B cell (primary cell): ENCODE data around the gene GUCY2D. TPM values are rescaled to one million over a fixed set of nuclear protein-coding genes. Genes with fewer than 3 reads are reported as not detected.

Experiments
- ATAC-seq: fragments of 200-7000 bp; cut with Tn5 transposase; one replicate; pipeline ENCODE4 v1.10.0; 2021; ENCODE audit warnings: low read depth, mild to moderate bottlenecking, moderate number of reproducible peaks, moderate library complexity
- CTCF ChIA-PET: fragments of 350-600 bp; sonication (Branson Sonifier 250); formaldehyde crosslinking; loops from one replicate; lab custom pipeline; 2021; ENCODE audit warnings: antibody characterized with exemption, inconsistent platforms; lab: Charles Lee
- POLR2A ChIA-PET: fragments of 350-600 bp; sonication (Branson Sonifier 250); formaldehyde crosslinking; loops from one replicate; lab custom pipeline; 2021; ENCODE audit warnings: antibody characterized with exemption; lab: Charles Lee
- DNase-seq: peaks from one replicate; pipeline ENCODE4 v3.0.0; 2013
- H2AFZ ChIP-seq: 2 replicates; pipeline ENCODE4 v1.6.1; 2012; ENCODE audit warnings: mild to moderate bottlenecking, low read depth, low read length; ENCODE audit not compliant: insufficient read depth, poor library complexity, severe bottlenecking
- H3K27ac ChIP-seq, 2 donors: 1 replicate in 1 of 2; 2 replicates in 1 of 2; pipeline ENCODE4 v1.5.1; 2012 to 2013; ENCODE audit warnings: low read length in 2 of 2, mild to moderate bottlenecking in 2 of 2, moderate library complexity in 1 of 2
- H3K27me3 ChIP-seq, 4 experiments: fragments of 200-600 bp in 1 of 4; sonication (generic) in 1 of 4; replicated peaks in 1 of 4; 1 replicate in 2 of 4; 2 replicates in 2 of 4; pipeline versions ENCODE4 v1.6.1 to v1.7.0; 2013 to 2016; ENCODE audit warnings: low read length in 3 of 4, mild to moderate bottlenecking in 2 of 4, mixed read lengths in 1 of 4, moderate library complexity in 1 of 4; ENCODE audit not compliant: insufficient read depth in 4 of 4, control insufficient read depth in 3 of 4; ENCODE audit errors: control extremely low read depth in 1 of 4
- H3K36me3 ChIP-seq, 2 experiments: replicated peaks in 1 of 2; 1 replicate in 1 of 2; 2 replicates in 1 of 2; pipeline versions ENCODE4 v1.6.1 to v1.7.1; 2013; ENCODE audit warnings: low read length in 1 of 2; ENCODE audit not compliant: insufficient read depth in 2 of 2, control insufficient read depth in 1 of 2; ENCODE audit errors: control extremely low read depth in 1 of 2, extremely low read depth in 1 of 2
- H3K4me1 ChIP-seq, 2 donors: fragments of 200-600 bp in 1 of 2; sonication (generic) in 1 of 2; 1 replicate in 1 of 2; 2 replicates in 1 of 2; pipeline versions ENCODE4 v1.5.1 to v1.6.1; 2013 to 2017; ENCODE audit warnings: low read length in 2 of 2; ENCODE audit not compliant: control insufficient read depth in 2 of 2, insufficient read depth in 2 of 2
- H3K4me2 ChIP-seq: replicated peaks from 2 replicates; pipeline ENCODE3; 2012; ENCODE audit warnings: mild to moderate bottlenecking, low read depth, low read length; ENCODE audit not compliant: poor library complexity, severe bottlenecking
- H3K4me3 ChIP-seq, 5 experiments: fragments of 200-600 bp in 1 of 5; sonication (generic) in 1 of 5; 1 replicate in 3 of 5; 2 replicates in 2 of 5; pipeline versions ENCODE4 v1.5.1 to v1.7.0; 2011 to 2016; ENCODE audit warnings: low read length in 4 of 5, mild to moderate bottlenecking in 4 of 5, low read depth in 2 of 5, control low read depth in 1 of 5, moderate library complexity in 1 of 5; ENCODE audit not compliant: insufficient read depth in 1 of 5; ENCODE audit errors: control extremely low read depth in 1 of 5, extremely low read depth in 1 of 5
- H3K79me2 ChIP-seq: fragments of 200-600 bp; sonication (generic); one replicate; pipeline ENCODE4 v1.6.0; 2016; ENCODE audit warnings: low read length; ENCODE audit not compliant: control insufficient read depth, insufficient read depth
- H3K9ac ChIP-seq: fragments of 200-600 bp; sonication (generic); 2 replicates; pipeline ENCODE4 v1.6.1; 2017; ENCODE audit warnings: mild to moderate bottlenecking, low read length, moderate library complexity
- H3K9me3 ChIP-seq, 3 donors: one replicate each; pipeline versions ENCODE4 v1.6.1 to v1.7.1; 2013; ENCODE audit warnings: low read length in 2 of 3; ENCODE audit not compliant: control insufficient read depth in 2 of 3, insufficient read depth in 1 of 3; ENCODE audit errors: control extremely low read depth in 1 of 3
- H4K20me1 ChIP-seq: 2 replicates; pipeline ENCODE4 v1.6.0; 2012; ENCODE audit warnings: mild to moderate bottlenecking, low read length; ENCODE audit not compliant: insufficient read depth, control insufficient read depth, poor library complexity, severe bottlenecking
- H3K27ac Mint-ChIP-seq: one replicate; pipeline ENCODE4 v1.8.0; 2021; ENCODE audit warnings: mixed read lengths
- H3K27me3 Mint-ChIP-seq: one replicate; pipeline ENCODE4 v1.8.0; 2021; ENCODE audit warnings: mixed read lengths
- H3K4me1 Mint-ChIP-seq: one replicate; pipeline ENCODE4 v1.8.0; 2021; ENCODE audit warnings: mixed read lengths
- H3K4me3 Mint-ChIP-seq: one replicate; pipeline ENCODE4 v1.8.0; 2021; ENCODE audit warnings: mixed read lengths
- H3K9me3 Mint-ChIP-seq: one replicate; pipeline ENCODE4 v1.8.0; 2022; ENCODE audit warnings: mixed read lengths; ENCODE audit not compliant: insufficient read depth
- EZH2 ChIP-seq: IDR thresholded peaks from 2 replicates; pipeline ENCODE4 v1.6.1; 2012; ENCODE audit warnings: borderline replicate concordance, low read depth, mild to moderate bottlenecking, moderate library complexity, low read length; ENCODE audit not compliant: insufficient read depth, poor library complexity, severe bottlenecking
- WGBS: methylation state at CpG from one replicate; pipeline ENCODE4 v1.1.5; 2013; ENCODE audit warnings: missing lambda C conversion rate; ENCODE audit not compliant: insufficient coverage; 5-methylcytosine and 5-hydroxymethylcytosine counted together
- intact Hi-C: fragments of 100-400 bp; cut with micrococcal nuclease; formaldehyde crosslinking; loops from one replicate; pipeline ENCODE4 v1.10.0; 2022
- polyA plus RNA-seq: library from polyadenylated mRNA; depleted of rRNA; stranded (reverse); fragments of >200 nt; gene quantifications from 2 replicates; pipeline ENCODE4 v1.2.3, GENCODE V29; 2012
- total RNA-seq, 2 donors: library from RNA; stranded (reverse); fragments of 120-200 nt in 1 of 2; gene quantifications; 1 replicate in 1 of 2; 2 replicates in 1 of 2; pipeline versions ENCODE4 v1.2.3 to v1.2.4, GENCODE V29; 2013 to 2022
- TF ChIP-seq, protein P1 (sequence below): fragments of 200-600 bp; IDR thresholded peaks from one replicate; pipeline ENCODE4 v1.8.0; 2022; ENCODE audit warnings: antibody characterized with exemption, mild to moderate bottlenecking

The GUCY2D gene
- total and polyA plus RNA-seq, 2 donors (not counting 1 experiment from before 2014, with no cell fraction given) = not detected

- H3K4me1 Mint-ChIP-seq = peaks cover 9% of the 10 kb centered on the region
- Histone ChIP-seq H3K4me1 (peaks cover 8 to 9% of the 10 kb centered on the region in 2 donors), H3K4me2 (no peak overlapping the region), H2AFZ (no peak overlapping the region), H3K27ac (no peak overlapping the region), H4K20me1 (no peaks in the 10 kb centered on the region), H3K27me3 (no peaks in the 10 kb centered on the region), H3K79me2 (no peaks in the 10 kb centered on the region), H3K9ac (no peak overlapping the region), H3K36me3 (no peaks in the 10 kb centered on the region), H3K9me3 (no peaks in the 10 kb centered on the region), H3K4me3 (no peak overlapping the region)
- H3K9me3 Mint-ChIP-seq = no peaks in the 10 kb centered on the region
- 82% methylated on average over 8 of the region's 13 CpGs for WGBS
- TF ChIP-seq, protein P1, sequence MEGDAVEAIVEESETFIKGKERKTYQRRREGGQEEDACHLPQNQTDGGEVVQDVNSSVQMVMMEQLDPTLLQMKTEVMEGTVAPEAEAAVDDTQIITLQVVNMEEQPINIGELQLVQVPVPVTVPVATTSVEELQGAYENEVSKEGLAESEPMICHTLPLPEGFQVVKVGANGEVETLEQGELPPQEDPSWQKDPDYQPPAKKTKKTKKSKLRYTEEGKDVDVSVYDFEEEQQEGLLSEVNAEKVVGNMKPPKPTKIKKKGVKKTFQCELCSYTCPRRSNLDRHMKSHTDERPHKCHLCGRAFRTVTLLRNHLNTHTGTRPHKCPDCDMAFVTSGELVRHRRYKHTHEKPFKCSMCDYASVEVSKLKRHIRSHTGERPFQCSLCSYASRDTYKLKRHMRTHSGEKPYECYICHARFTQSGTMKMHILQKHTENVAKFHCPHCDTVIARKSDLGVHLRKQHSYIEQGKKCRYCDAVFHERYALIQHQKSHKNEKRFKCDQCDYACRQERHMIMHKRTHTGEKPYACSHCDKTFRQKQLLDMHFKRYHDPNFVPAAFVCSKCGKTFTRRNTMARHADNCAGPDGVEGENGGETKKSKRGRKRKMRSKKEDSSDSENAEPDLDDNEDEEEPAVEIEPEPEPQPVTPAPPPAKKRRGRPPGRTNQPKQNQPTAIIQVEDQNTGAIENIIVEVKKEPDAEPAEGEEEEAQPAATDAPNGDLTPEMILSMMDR = no peak
- TF ChIP-seq EZH2 = no peak
- ChIA-PET POLR2A (interaction anchor here (0.7 kb wide), 1 partner anchor 181 kb away, joined by 7 read pairs; no protein-coding TSS in a partner anchor), CTCF (no interaction called here)
- DNase-seq (no peak), ATAC-seq (no peak)
- no peak overlapping the region for H3K27ac Mint-ChIP-seq
- peaks cover 9% of the 10 kb centered on the region for H3K27me3 Mint-ChIP-seq
- intact Hi-C loops = no loop called here
- no peak overlapping the region for H3K4me3 Mint-ChIP-seq
These were observed 46.8 kb upstream of the GUCY2D start for GRCh38 chr17:7955414-7956227.

DNA sequence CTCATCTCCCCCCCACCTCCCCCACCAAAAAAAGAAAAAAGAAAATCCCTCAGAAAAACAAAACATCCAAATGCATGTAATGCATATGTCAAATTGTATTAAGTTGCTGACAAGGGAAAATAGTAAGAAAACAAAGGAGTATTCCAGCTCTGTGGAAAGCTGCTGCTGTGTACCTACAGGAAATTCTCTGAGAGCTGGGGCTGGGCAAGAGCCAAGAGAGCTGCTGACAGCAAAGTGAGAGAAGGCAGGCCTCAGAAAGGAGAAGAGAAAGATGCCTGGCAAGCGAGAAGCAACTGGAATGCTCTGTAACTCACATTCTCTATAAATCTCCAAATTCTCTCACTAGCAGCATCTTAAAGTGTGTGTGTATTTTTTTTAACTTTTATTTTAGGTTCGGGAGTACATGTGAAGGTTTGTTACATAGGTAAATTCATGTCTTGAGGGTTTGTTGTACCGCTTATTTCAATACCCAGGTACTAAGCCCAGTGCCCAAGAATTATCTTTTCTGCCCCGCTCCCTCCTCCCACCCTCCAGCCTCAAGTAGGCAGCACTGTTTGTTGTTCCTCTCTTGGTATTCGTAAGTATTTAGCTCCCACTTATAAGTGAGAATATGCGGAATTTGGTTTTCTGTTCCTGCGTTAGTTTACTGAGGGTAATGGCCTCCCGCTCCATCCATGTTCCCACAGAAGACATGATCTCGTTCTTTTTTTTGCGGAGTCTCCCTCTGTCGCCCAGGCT, 46.0 kb upstream of the GUCY2D start:
- TF ChIP-seq, protein P1 = no peak
- TF ChIP-seq EZH2 = no peak
- Histone ChIP-seq H3K27me3 (peaks cover 0 to 2% (median under 1%) of the 10 kb centered on the region in 4 experiments), H3K9me3 (no peaks in the 10 kb centered on the region), H3K4me3 (no peak overlapping the region), H3K27ac (no peak overlapping the region), H3K4me1 (peaks cover 4 to 5% of the 10 kb centered on the region in 2 donors), H3K36me3 (no peaks in the 10 kb centered on the region), H3K4me2 (no peak overlapping the region), H3K79me2 (no peaks in the 10 kb centered on the region), H2AFZ (no peak overlapping the region), H4K20me1 (no peaks in the 10 kb centered on the region), H3K9ac (no peak overlapping the region)
- H3K27ac Mint-ChIP-seq = no peak overlapping the region
- no peaks in the 10 kb centered on the region for H3K9me3 Mint-ChIP-seq
- DNase-seq (no peak), ATAC-seq (no peak)
- ChIA-PET CTCF (no interaction called here), POLR2A (interaction anchor here (0.7 kb wide), 1 partner anchor 182 kb away, joined by 7 read pairs; no protein-coding TSS in a partner anchor)
- H3K4me1 Mint-ChIP-seq = peaks cover 5% of the 10 kb centered on the region
- peaks cover 12% of the 10 kb centered on the region for H3K27me3 Mint-ChIP-seq
- 100% methylated on average over 6 of the region's 11 CpGs for WGBS
- H3K4me3 Mint-ChIP-seq = no peak overlapping the region
- intact Hi-C loops = no loop called here
